Neural cell (in vitro differentiated cells): ENCODE data around the gene TMEM258.

Source experiments
- CTCF ChIP-seq: fragments of 450-650 bp; IDR thresholded peaks from 2 replicates; pipeline ENCODE4 v1.5.1; 2014; ENCODE audit warnings: antibody characterized with exemption, mild to moderate bottlenecking, moderate library complexity; ENCODE audit not compliant: poor library complexity, severe bottlenecking
- EP300 ChIP-seq: fragments of 450-650 bp; conservative IDR thresholded peaks from 2 replicates; pipeline ENCODE4 v1.6.1; 2014; ENCODE audit warnings: antibody characterized with exemption, mild to moderate bottlenecking, moderate library complexity; ENCODE audit not compliant: poor library complexity, severe bottlenecking
- EZH2 ChIP-seq: fragments of 200-600, 300-800 bp; shearing (Covaris generic), sonication (generic); IDR thresholded peaks from 2 replicates; pipeline ENCODE4 v1.6.1; 2014; ENCODE audit warnings: antibody characterized with exemption, low read length, borderline replicate concordance, mild to moderate bottlenecking; ENCODE audit not compliant: insufficient read depth, poor library complexity, severe bottlenecking
- MXI1 ChIP-seq: fragments of 450-650 bp; conservative IDR thresholded peaks from 2 replicates; pipeline ENCODE4 v1.6.1; 2014; ENCODE audit warnings: antibody characterized with exemption, mild to moderate bottlenecking; ENCODE audit not compliant: poor library complexity, severe bottlenecking
- POLR2AphosphoS5 ChIP-seq: IDR thresholded peaks from 2 replicates; pipeline ENCODE4 v1.6.1; 2012
- RAD21 ChIP-seq: fragments of 450-650 bp; conservative IDR thresholded peaks from 2 replicates; pipeline ENCODE4 v1.6.1; 2014; ENCODE audit warnings: antibody characterized with exemption, mild to moderate bottlenecking, moderate library complexity
- REST ChIP-seq: IDR thresholded peaks from 2 replicates; pipeline ENCODE4 v1.6.1; 2012; ENCODE audit warnings: borderline replicate concordance
- SMC3 ChIP-seq: fragments of 450-650 bp; conservative IDR thresholded peaks from 2 replicates; pipeline ENCODE4 v1.6.1; 2014; ENCODE audit warnings: antibody characterized with exemption, mild to moderate bottlenecking, moderate library complexity; ENCODE audit not compliant: poor library complexity
- TAF1 ChIP-seq: IDR thresholded peaks from 2 replicates; pipeline ENCODE4 v1.6.1; 2012; ENCODE audit warnings: low read depth

GRCh38 chr11:61799665-61800284 is 7.4 kb upstream of the TMEM258 start:
- TF ChIP-seq CTCF = no peak
- TF ChIP-seq EZH2 = no peak
- TF ChIP-seq REST = no peak
- no peak for TF ChIP-seq POLR2AphosphoS5
- no peak for TF ChIP-seq SMC3
- TF ChIP-seq EP300 = no peak
- no peak for TF ChIP-seq TAF1
- TF ChIP-seq MXI1 = no peak
- TF ChIP-seq RAD21 = no peak
